22Rv1 (cell line): Measurements from ENCODE around the gene ASB2.

Source experiments
- ZFX ChIP-seq: fragments of 450-650 bp; IDR thresholded peaks from 2 replicates; pipeline ENCODE4 v1.6.1; 2017; ENCODE audit warnings: antibody characterized with exemption, borderline replicate concordance
- TF ChIP-seq, protein P1 (sequence below): fragments of 450-650 bp; IDR thresholded peaks from 2 replicates; pipeline ENCODE4 v1.5.1; 2017; ENCODE audit warnings: mild to moderate bottlenecking

DNA sequence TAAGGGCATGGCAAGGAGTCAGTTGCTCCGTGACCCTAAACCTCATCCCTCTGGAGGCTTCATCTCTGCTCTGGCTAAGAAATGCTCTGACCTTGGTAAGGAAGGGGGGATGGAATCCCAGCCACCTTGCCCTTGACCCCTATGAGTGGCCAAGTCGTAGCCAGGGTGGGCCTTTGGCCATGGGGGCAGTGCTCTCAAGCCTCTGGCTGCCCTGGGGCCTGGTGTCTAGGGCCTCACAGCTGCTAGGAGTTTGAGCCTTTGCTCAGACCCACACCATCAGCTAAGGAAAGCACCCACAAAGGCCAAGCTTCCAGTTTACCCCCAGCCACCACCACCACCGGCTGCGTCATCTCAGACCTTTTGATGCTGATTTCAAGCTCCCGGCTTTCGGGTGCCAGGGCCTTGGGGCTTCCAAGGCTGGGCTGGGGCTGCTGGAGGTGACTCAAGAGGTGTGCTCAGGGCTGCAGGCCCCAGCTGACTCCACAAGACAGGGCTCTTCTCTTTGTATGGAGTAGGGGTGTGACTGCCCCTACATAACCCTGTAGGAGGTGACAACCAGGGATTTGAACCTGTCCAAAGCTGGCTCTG is 3.7 kb downstream of the ASB2 start:
- TF ChIP-seq, protein P1, sequence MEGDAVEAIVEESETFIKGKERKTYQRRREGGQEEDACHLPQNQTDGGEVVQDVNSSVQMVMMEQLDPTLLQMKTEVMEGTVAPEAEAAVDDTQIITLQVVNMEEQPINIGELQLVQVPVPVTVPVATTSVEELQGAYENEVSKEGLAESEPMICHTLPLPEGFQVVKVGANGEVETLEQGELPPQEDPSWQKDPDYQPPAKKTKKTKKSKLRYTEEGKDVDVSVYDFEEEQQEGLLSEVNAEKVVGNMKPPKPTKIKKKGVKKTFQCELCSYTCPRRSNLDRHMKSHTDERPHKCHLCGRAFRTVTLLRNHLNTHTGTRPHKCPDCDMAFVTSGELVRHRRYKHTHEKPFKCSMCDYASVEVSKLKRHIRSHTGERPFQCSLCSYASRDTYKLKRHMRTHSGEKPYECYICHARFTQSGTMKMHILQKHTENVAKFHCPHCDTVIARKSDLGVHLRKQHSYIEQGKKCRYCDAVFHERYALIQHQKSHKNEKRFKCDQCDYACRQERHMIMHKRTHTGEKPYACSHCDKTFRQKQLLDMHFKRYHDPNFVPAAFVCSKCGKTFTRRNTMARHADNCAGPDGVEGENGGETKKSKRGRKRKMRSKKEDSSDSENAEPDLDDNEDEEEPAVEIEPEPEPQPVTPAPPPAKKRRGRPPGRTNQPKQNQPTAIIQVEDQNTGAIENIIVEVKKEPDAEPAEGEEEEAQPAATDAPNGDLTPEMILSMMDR, result no peak
- no peak for TF ChIP-seq ZFX
